Epithelial cell of esophagus (primary cell): ENCODE measurements around the gene OLA1.
"Not testable (repeated sequence)": the region's sequence is repeated elsewhere in the genome, so short reads cannot be mapped to it uniquely, and the experiment has no call there.

Experiments used
- DNase-seq: peaks from one replicate; pipeline ENCODE4 v3.0.0; 2010; ENCODE audit warnings: low read depth
- H3K4me3 ChIP-seq: 2 replicates; pipeline ENCODE4 v1.5.1; 2011; ENCODE audit warnings: mild to moderate bottlenecking, low read length, control low read depth
- CTCF ChIP-seq: IDR thresholded peaks from 2 replicates; pipeline ENCODE4 v1.5.1; 2011; ENCODE audit warnings: low read depth, mild to moderate bottlenecking, low read length, control low read depth, inconsistent platforms; ENCODE audit not compliant: insufficient read depth; ENCODE audit errors: missing control alignments

OLA1 gene

DNA sequence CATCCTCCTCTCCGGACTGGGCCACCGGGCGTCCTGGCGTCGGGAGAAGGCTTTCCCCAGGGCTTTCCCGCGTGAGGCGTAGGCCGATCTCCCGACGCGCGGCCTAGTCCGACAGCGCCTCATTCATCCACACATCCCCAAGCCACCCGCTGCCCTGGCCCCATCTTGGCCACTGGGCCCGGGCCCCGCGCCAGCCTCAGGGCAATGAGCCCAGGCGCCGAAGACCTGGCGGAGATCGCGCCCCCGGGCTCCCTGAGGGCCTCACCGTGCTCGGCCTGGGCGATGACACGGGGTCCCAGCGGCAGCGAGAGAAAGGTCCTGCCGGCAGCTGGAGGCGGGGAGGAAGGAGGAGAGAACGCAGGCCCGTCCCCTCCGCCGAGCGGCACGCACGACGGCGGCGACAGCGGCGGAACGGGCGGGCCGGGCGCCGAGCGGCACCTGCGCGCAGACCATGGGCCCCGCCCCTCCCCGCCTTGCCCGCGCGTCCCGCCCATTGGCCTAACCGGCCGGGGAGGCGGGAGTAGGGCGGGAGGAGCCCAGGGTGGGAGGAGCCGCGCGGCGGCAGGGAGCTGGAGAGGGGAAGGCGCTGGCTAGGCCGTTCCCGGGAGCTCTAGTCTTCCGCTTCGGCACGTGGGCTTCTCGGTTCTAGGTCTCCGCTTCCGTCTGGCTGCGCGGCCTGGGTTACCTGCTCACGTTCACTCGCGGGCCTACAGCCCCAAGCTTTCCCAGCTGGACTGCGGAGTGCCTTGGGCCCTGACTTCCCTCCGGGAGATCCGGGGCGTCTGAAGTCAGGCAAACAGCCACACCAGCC, at the start of gene OLA1:
Gene OLA1, minus strand, starts transcription at position 346 of the 811 bp plus-strand sequence. CDS start 1,717 bp downstream, outside the sequence.
- peak within 1 kb of the TSS; percentile 82 for H3K4me3 ChIP-seq
- no peak for TF ChIP-seq CTCF
- peak; percentile 97 for DNase-seq

- H3K4me3 ChIP-seq = no peak overlapping the region
- no peak for DNase-seq
- no peak for TF ChIP-seq CTCF
These were observed 44.6 kb upstream of the OLA1 start for GRCh38 chr2:174292908-174293307.

DNA sequence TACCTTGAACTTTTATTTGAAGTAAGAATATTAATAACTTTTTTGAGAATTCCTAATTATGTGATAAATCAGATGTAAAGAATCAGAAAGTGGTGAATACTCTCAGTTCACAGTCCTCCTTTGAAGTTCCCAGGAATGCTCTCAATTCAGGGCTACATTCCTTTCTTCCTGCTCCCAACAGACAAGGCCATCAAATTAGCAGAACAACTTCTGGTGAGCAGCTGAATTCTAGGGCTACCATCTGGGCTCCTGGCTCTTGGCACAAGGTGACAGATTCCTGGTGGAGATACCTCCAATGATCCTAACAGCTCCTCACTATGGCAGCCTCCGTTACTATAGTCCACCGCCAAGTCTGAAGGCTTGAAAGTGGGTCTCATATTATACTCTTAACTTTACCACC, 37.8 kb upstream of the OLA1 start:
- H3K4me3 ChIP-seq = no peak overlapping the region
- no peak for TF ChIP-seq CTCF
- DNase-seq = no peak

GRCh38 chr2:174282441-174282840, 34.1 kb upstream of the OLA1 start:
- H3K4me3 ChIP-seq = no peak overlapping the region
- TF ChIP-seq CTCF = no peak
- DNase-seq = no peak

DNA sequence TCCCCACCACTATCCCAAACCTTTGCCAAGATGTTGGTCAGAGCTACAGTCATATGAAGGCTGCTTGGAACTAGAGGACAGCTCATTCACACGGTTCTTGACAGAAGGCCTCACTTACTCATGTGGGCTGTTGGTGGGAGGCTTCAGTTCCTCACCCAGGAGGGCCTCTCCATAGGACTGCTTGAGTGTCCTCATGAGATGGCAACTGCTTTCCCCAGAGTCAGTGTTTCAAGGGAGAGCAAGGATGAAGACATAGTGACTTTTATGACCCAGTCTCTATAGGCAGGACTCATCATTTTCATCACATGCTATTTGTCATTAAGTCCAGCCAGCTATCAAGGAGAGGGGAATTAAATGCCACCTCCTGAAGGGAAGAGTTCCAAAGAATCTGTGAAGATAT, 33.4 kb upstream of the OLA1 start:
- TF ChIP-seq CTCF = no peak
- no peak for DNase-seq
- H3K4me3 ChIP-seq = no peak overlapping the region

- H3K4me3 ChIP-seq = no peak overlapping the region
- no peak for TF ChIP-seq CTCF
- DNase-seq = no peak
These were observed 32.3 kb upstream of the OLA1 start for GRCh38 chr2:174280596-174280995.

DNA sequence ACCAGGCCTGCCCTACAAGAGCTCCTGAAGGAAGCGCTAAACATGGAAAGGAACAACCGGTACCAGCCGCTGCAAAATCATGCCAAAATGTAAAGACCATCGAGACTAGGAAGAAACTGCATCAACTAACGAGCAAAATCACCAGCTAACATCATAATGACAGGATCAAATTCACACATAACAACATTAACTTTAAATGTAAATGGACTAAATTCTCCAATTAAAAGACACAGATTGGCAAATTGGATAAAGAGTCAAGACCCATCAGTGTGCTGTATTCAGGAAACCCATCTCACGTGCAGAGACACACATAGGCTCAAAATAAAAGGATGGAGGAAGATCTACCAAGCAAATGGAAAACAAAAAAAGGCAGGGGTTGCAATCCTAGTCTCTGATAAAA, 21.9 kb upstream of the OLA1 start:
- not testable (repeated sequence) for H3K4me3 ChIP-seq, DNase-seq

DNA sequence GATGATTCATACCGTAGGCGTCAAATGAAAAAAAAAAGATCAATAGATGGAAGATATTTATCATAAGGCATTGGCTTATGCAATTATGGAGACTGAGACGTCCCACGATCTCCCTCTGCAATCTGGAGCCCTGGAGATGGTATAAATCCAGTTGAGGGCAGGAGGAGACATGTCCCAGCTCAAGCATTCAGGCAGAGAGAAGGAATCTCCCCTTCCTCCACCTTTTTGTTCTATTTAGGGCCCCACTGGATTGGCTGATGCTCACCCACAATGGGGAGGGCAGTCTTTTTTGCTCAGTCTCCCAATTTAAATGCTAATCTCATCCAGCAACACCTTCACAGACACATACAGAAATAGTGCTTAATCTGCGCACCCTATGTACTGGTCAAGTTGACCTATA, 18.0 kb upstream of the OLA1 start:
- no peak overlapping the region for H3K4me3 ChIP-seq
- no peak for TF ChIP-seq CTCF
- no peak for DNase-seq
